WTC11 (cell line): ENCODE measurements around the gene TEKT5.

ENCODE experiments used
- ATF1 ChIP-seq: sonication (generic); formaldehyde crosslinking; IDR thresholded peaks from 2 replicates; pipeline ENCODE4 v1.8.1; 2023; ENCODE audit warnings: mild to moderate bottlenecking, moderate library complexity, missing genetic modification reagents
- CBFB ChIP-seq: sonication (generic); formaldehyde crosslinking; IDR thresholded peaks from 2 replicates; pipeline ENCODE4 v1.8.1; 2022; ENCODE audit warnings: mild to moderate bottlenecking, low read depth, missing genetic modification reagents
- CTCF ChIP-seq: fragments of 200-600 bp; IDR thresholded peaks from 2 replicates; pipeline ENCODE4 v1.8.0; 2022; ENCODE audit warnings: antibody characterized with exemption
- E2F1 ChIP-seq: sonication (generic); formaldehyde crosslinking; IDR thresholded peaks from 2 replicates; pipeline ENCODE4 v1.8.0; 2022; ENCODE audit warnings: mild to moderate bottlenecking, missing genetic modification reagents
- FOXP4 ChIP-seq: sonication (generic); formaldehyde crosslinking; IDR thresholded peaks from 2 replicates; pipeline ENCODE4 v1.8.0; 2022; ENCODE audit warnings: mild to moderate bottlenecking, missing genetic modification reagents
- SMAD4 ChIP-seq: sonication (generic); formaldehyde crosslinking; IDR thresholded peaks from 2 replicates; pipeline ENCODE4 v1.8.0; 2022; ENCODE audit warnings: mild to moderate bottlenecking, missing genetic modification reagents
- SOX15 ChIP-seq: fragments of 250-450 bp; sonication (Bioruptor Pico); IDR thresholded peaks from 2 replicates; pipeline ENCODE4 v1.9.0; 2021; ENCODE audit warnings: mild to moderate bottlenecking
- STAT6 ChIP-seq: sonication (generic); formaldehyde crosslinking; conservative IDR thresholded peaks from 2 replicates; pipeline ENCODE4 v1.8.1; 2023; ENCODE audit warnings: mild to moderate bottlenecking, low read depth, missing genetic modification reagents, moderate library complexity
- TEAD4 ChIP-seq: sonication (generic); formaldehyde crosslinking; IDR thresholded peaks from 2 replicates; pipeline ENCODE4 v1.8.0; 2022; ENCODE audit warnings: mild to moderate bottlenecking, missing genetic modification reagents
- ZBTB21 ChIP-seq: sonication (generic); formaldehyde crosslinking; IDR thresholded peaks from 2 replicates; pipeline ENCODE4 v1.8.1; 2023; ENCODE audit warnings: mild to moderate bottlenecking, missing genetic modification reagents, borderline replicate concordance
- ZBTB43 ChIP-seq: sonication (generic); formaldehyde crosslinking; IDR thresholded peaks from 2 replicates; pipeline ENCODE4 v1.8.1; 2023; ENCODE audit warnings: mild to moderate bottlenecking, missing genetic modification reagents
- ZNF263 ChIP-seq: sonication (generic); formaldehyde crosslinking; IDR thresholded peaks from 2 replicates; pipeline ENCODE4 v1.8.1; 2022; ENCODE audit warnings: low read depth, mild to moderate bottlenecking, moderate library complexity, missing genetic modification reagents

- no peak for TF ChIP-seq ZBTB21
- TF ChIP-seq CTCF = no peak
- no peak for TF ChIP-seq SOX15 (CRISPR knock-in tag)
- no peak for TF ChIP-seq TEAD4
- TF ChIP-seq E2F1 = no peak
- no peak for TF ChIP-seq ZBTB43 (CRISPR knock-in tag)
- TF ChIP-seq ATF1 (CRISPR knock-in tag) = no peak
- no peak for TF ChIP-seq CBFB (CRISPR knock-in tag)
- TF ChIP-seq ZNF263 (CRISPR knock-in tag) = no peak
- no peak for TF ChIP-seq SMAD4 (CRISPR knock-in tag)
- no peak for TF ChIP-seq STAT6 (CRISPR knock-in tag)
- TF ChIP-seq FOXP4 (CRISPR knock-in tag) = no peak
Observed at GRCh38 chr16:10694306-10694705, 424 bp downstream of the TEKT5 start.
